Measurements from ENCODE around the gene GMDS. TPM values are rescaled to one million over a fixed set of nuclear protein-coding genes. Genes with fewer than 3 reads are reported as not detected.

Gene GMDS
- total and polyA plus RNA-seq, 2 of the 13 experiments (the other 11 are each of a cell fraction or from before 2014, with no cell fraction given) = 64.4 to 112 TPM

- peaks cover 0 to 3% of the 10 kb centered on the region in 2 experiments; a peak in 2 of 5 replicates for H3K36me3 ChIP-seq (replicated peaks in 1 of 2; ENCODE audit: control insufficient read depth in 1 of 2, insufficient read depth in 2 of 2, low read length in 2 of 2)
- DNase-seq (ENCODE audit: low spot score) (no peak), FAIRE-seq (no peak), ATAC-seq (no peak)
- in situ Hi-C loops (cut with HindIII; ENCODE audit: extremely low pct_ligation_motif_present, low pct_unique_long_range_greater_than_20kb) (no loop called here), intact Hi-C loops (cut with micrococcal nuclease; ENCODE audit: unreplicated experiment) (no loop called here)
- ChIA-PET CTCF (ENCODE audit: low intra/inter-chr PET ratio, low total read pairs) (no interaction called here), POLR2A (no interaction called here)
- no peak overlapping the region for H2AFZ ChIP-seq (ENCODE audit: low read length)
- H3K4me3 ChIP-seq (replicated peaks in 1 of 3; ENCODE audit: insufficient read depth in 1 of 3, low read depth in 2 of 3, low read length in 3 of 3) = no peak overlapping the region
- H3K4me1 ChIP-seq (ENCODE audit: insufficient read depth, low read length) = peaks cover 12% of the 10 kb centered on the region
- H3K9me3 ChIP-seq (ENCODE audit: low read length) = no peaks in the 10 kb centered on the region
- no peak overlapping the region for H3K9ac ChIP-seq (ENCODE audit: insufficient read depth, low read depth, low read length)
- WGBS (ENCODE audit: low lambda C conversion rate) = 78% methylated on average over 1 of the region's 1 CpG
- no peaks in the 10 kb centered on the region for H3K27me3 ChIP-seq (ENCODE audit: control insufficient read depth in 1 of 2, insufficient read depth in 2 of 2, low read length in 2 of 2)
- H4K20me1 ChIP-seq (ENCODE audit: insufficient read depth, low read length) = 0 out of 2 replicates have a peak, but pooled peaks cover 7% of the 10 kb centered on the region
- peaks cover 19% of the 10 kb centered on the region for H3K79me2 ChIP-seq (ENCODE audit: insufficient read depth, low read length)
- TF ChIP-seq PCBP1 (IDR thresholded peaks at IDR 0.05; ENCODE audit: borderline replicate concordance, low read depth, low read length) (no peak), ZNF362 (CRISPR knock-in tag; IDR thresholded peaks at IDR 0.05; ENCODE audit: borderline replicate concordance) (no peak), YEATS2 (CRISPR knock-in tag; IDR thresholded peaks at IDR 0.05; ENCODE audit: borderline replicate concordance) (no peak), ISL2 (CRISPR knock-in tag; IDR thresholded peaks at IDR 0.05) (no peak), ZNF577 (CRISPR knock-in tag; IDR thresholded peaks at IDR 0.05; ENCODE audit: borderline replicate concordance, low read depth) (no peak), ZNF337 (CRISPR knock-in tag; IDR thresholded peaks at IDR 0.05; ENCODE audit: borderline replicate concordance, low read depth) (no peak), ZBTB21 (CRISPR knock-in tag; IDR thresholded peaks at IDR 0.05) (no peak), ZNF83 (CRISPR knock-in tag; IDR thresholded peaks at IDR 0.05; ENCODE audit: borderline replicate concordance) (no peak), ZNF414 (CRISPR knock-in tag; IDR thresholded peaks at IDR 0.05) (no peak)
- H3K4me2 ChIP-seq (ENCODE audit: low read depth, low read length) = no peak overlapping the region
- no peak overlapping the region for H3K27ac ChIP-seq (ENCODE audit: extremely low read length, insufficient read depth, low read length)
- no TSS peak for BruUV-seq (replicated peaks)
Measured at GRCh38 chr6:1986454-1987243, 258.8 kb downstream of the GMDS start.
